Measurements from ENCODE around the gene PRRX2.

PRRX2 gene

DNA sequence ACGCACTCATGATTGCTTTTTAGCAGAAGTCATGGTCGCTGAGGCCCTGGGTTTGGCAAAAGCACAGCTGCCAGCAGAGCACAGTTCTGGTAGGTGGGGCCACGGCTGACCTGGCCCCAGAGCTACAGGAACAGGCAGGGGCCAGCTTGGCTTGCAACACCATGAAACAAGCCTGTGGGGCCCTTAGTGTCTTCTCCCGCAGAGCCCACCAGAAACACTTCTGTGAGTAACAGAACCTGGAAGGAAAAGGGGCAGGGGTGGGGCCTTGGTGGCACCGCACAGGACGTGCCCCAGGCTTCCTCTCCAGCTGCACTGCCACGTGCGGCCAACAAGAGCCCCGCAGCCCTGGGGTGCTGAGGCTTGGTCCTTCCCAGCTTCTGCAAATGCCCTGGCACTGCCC is 28.3 kb upstream of the PRRX2 start:
- no peak for DNase-seq

DNA sequence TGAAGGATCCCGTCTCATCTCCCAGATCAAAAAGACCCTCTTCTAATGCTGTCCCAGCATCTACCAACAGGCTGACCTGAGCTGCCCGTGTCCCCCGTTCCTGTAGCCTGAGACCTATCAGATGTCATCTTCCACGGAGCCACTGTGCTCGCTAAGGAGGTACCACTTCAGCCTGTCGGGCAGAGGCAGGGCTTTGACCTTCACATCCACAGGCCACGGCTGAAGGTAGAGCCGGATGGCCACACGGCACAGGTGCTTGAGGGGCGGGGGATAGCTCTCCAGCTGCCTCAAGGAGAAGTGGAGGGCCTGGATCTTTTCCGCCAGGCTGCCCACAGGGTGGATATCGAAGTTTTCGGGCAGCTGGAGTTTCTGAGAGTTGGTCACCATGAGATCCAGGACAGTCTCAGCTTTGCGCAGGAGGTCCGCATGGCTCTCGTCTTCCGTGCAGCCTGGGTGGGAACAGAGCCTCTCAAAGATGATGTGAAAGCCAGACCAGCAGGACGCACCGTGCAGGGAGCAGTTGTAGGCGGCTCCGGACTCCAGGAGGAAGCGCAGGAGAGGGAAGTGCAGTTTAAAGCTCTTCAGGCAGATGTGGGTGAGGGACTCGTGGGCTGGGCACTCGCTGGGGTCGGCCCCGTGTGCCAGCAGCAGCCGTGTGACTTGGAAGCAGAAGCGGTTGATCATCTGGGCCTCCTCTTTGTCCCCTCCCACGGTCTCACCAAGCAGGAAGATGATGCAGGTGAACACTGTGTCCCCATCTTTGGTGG is 27.6 kb upstream of the PRRX2 start:
- DNase-seq: no peak

DNA sequence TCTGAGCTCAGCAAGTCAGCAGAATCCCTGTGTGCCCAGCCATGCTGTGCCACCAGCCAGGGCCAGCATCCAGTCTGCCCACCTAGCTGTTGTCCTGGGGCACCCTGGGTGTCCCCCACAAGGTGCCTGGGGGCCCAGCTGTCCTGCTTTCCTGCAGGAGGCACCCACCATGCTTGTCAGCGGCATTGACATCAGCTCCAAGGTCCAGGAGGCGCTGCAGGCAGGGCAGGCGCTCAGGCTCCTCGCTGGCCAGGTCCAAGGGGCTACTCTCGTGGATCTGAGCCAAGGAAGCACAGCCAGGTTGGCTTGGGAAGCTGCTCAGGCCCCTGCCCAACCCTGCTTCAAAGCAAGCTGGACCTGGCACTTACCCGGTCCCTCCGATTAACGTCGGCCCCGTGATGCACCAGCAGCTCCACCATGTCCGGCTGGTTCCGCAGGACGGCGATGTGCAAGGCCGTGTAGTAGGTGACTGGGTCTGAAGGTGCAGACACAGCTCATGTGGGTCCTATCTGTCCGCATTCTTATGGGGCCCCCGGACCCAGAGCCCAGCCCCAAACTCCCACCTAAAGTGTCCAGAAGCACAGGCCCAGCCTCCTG is 26.3 kb upstream of the PRRX2 start:
- DNase-seq: no peak

DNA sequence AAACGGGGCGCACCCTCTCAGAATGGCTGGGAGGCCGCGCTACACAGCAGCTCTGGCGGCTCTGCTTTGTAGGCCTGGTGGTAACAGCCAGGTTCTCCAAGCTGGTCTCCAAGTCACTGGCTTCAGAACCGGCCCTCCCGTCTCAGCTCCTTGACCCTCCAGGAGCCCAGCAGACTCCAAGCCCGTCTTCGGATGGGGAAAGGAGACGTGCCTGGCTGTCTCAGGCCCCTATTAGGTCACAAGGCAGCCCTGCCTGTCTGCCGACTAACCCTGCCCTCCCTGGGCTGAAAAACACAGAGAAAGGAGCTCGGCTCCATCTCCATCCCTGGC is 25.7 kb upstream of the PRRX2 start:
- DNase-seq: no peak

DNA sequence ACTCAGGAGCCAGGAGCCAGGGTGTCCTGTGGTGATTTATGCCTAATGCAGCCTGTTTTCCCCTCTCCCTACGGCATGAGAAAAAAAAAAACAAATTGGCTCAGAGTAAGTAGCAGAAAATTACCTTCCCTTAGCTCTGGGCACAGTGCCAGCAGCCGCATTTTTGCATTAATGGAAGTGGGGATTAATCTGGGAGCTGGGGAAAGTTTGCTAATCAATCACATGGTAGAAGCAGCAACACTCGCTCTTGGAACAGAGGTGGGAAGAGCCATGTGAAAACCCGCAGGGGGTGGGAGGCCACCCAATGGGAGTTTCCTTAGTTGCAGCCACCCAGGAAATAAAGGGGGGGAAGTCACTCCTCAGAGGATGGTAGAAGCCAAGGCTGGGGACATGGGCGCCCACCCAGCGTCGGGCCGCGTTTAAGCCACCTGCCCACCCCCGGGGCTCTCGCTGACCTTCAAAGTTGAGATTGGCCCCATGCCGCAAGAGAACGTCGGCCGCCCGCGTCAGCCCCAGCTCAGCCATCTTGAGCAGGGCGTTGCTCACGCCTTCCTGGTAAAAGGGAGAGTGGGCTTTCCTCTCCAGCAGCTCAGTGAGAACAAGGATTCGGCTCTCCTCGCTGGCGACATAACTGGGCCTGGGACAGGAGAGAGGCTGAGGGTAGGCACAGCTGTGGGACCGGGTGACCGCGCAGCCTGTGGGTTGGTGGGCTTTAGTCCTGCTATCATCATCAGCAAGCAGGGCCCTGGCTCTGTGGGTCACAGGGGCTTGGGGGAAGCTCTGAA is 25.2 kb upstream of the PRRX2 start:
- DNase-seq: no peak

DNA sequence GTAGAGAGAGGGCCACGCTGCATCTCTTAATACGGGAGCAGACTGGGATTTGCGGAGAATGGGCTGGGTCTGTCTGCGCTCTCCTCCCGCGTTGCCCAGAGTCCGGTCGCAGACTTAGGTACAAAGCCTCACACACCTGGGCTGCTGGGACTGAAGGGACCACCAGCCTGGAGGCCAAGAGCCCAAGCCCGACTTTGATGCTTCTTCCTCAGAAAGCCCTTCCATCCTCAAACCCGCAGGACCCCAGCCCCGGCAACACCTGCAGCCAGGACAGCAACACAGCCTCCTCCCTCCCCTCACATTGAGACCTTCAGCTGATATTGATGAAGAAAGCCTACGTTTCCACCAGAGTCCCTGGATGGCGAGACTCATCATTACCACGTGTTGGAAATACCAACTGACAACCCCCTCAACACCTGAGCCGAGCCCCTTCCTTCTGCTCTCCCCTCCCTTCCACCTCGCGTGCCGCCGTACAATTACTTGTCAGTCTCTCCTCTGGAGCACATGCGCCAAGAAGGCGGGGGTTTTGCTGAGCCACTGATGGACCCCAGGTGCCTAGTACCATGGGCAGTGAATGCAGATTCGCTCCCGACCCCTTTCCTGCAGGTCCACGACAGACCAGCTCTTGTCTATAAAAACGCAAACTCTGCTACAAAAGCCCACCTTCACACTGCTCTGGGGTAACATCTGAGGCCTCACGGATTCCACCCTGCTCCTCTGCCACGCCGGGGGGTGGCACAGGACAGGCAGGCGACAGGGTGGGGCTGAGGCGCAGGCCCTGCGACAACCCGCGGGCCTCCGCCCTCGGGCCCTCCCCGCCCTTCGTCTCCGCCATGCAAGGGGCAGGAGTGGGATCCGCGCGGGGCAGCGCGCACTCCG is 24.3 kb upstream of the PRRX2 start:
- peak; percentile 28 for DNase-seq

DNA sequence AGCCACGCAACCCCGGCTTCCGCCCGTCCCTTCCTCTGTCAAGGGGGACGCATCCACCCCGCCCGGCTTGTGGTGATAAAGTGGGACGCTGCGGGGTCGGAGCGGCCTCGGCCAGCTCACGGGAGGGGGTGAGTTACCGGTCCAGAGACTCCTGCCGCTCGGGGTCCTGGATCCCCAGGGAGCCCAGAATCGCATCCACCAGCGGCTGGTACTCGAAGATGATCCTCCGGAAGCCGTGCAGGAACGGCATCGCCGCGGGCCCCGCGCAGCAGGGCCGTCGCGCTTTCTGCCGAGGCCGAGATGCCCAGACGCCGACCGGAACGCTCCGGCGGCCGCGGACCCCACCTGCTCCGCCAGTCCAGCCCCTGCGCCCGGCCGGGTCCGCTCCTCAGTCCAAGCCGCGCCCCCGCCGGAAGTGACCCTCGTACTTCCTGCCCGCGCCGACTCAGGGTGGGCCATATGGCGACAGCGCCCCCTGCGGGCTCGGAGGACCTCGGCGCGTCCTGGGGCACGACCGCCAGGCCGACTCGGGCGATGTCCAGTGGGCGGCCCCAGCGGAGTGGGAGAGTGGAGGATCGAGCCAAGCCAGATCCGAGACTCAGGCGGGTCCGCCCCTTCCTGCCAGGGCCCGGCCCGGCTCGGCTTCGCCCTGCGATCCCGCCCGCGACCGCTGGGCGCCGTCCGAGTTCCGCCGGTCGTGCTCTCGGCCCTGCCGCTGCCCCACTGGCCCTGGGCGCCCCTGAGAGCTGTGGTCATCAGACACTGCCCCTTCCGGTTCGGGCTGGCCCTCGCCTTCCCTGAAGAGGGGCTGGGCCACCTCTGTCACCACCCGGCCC is 23.5 kb upstream of the PRRX2 start, which contains the start of gene ASB6:
Gene ASB6 (minus strand): TSS at position 402 of the 836 bp plus-strand sequence. CDS start 152 bp downstream, at position 250.
- DNase-seq: peak; percentile 91

DNA sequence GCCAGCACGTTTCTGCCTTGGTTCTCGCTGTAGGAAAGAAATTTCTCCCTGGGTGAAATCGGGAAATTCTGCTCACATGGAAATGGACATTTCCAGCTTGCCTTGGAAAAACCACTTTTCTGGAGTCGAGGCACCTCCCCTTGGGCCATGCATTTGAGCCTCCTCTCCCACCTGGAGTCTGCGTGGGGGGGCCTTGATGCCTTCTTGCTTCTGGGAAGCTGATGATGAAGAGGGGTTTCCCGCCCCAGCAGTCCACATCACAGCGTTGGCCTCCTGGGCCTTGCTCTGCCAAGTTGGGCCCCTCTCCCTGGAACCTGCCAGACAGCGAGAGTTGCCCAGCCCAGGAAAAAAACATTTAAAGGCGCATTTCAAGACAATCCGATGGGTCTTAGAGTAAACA is 21.7 kb upstream of the PRRX2 start:
- DNase-seq: no peak

DNA sequence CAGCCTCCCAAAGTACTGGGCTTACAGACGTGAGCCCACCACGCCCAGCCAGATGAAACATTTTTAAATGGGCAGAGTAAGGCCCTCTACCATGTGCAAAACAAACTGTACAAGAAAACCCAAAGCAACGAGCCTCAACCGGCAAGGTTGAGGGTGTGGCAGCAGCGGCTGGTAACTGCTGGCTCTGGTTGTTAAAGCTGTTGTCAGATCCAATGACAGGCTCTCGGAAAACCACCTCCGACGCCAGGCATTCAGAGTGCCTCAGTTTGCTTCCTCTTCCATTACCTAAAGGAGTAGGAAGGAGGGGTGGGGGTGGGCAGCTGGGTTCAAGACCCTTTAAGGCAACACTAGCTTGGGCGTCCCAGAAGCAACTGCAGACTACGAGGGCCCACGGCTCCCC is 21.1 kb upstream of the PRRX2 start:
- DNase-seq: no peak

DNA sequence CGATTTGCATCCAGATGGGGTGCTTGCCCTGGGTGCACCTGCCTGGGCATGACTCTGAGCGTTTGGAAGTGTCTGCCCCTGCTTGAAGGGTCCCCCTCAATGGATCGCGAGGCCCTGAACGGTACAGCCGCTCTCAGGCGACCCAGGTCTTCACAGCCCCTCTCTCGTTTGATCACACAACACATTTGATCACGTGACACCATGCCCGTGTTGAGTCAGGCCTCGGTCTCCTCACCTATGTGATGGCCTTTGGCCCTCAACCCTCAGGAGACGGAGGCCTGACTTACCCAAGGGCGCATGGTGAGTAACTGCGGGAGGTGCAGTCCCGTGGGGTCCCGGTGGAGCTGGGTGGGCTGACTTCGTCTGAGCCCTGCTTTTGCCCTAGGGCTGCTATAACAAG is 20.5 kb upstream of the PRRX2 start:
- no peak for DNase-seq

DNA sequence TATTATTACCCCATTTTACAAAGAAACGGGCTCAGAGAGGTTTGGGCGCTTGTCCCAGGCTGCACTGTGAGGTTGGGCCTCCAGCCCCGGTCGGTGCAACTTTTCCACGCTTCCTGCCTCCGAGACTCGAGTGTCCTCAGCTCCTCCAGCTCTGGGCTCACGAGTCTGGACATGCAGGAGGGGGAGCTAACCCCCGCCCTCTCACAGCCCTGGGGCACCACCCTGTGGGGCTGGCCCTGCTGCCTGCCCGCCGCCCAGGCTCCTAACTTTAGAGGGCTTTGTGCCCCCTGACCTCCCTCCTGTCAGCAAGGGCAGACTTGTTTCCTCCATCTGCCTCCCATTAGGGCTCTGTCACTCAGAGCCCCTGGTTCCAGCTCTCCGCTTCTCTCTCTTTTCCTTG is 19.2 kb upstream of the PRRX2 start:
- no peak for DNase-seq

DNA sequence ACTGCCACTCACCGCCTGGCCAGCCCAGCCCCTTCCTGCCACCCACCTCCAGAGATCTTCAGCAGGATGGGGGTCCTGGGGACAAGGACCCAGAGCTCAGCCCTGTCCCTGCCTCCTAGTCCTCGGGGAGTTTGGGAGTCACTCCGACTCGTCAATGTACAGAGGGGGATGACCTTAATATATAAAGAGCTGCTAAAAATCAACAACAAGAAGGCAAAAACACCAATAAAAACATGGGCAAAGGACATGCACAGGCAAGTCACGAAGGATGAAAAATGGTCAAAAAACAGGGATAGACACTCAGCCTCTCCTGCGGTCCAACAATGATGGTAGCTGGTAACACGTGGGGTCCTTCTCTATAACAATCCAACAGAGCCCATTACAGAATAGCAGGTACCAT is 18.8 kb upstream of the PRRX2 start:
- DNase-seq: no peak

DNA sequence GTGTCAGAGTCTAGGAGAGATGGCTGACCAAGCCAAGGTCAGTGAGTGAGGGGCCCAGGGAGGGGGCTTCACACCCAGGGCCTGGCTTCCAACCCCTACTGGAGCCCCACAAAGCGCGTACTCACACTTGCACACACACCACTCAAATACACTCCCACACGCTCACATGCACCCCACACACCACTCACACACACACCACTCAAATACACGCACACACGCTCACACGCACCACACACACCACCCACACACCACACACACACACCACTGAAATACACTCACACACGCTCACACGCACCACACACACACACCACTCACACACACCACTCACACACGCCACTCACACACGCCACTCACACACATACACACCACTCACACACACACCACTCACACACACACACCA is 17.8 kb upstream of the PRRX2 start:
- no peak for DNase-seq

DNA sequence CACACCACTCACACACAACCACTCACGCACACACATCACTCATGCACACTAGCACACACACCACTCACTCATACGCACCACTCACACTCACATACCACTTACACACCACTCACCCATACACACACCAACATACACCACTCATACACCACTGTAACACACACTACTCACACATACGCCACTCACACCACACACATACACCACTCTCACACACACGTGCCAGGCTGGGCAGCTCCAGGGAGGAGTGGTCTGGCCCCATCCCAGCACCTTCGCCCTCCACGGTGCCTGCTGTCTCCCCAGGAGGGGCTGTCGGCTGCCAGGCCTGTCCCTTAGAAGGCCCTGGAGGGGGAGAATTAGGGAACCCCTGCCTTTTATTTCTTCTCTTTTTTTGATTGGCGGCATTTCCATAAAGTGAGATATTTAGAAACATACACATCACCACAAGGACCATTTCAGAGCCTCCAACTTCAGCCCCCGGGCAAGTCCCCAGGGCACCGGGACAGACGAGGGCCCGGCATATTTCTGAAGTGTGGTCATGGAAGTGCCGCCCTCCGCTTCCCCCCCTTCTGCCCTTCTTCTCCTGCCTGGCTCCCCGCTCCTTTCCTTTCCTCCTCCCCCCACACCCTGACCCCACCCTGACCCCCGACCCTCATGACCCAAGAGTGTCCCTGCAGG is 17.2 kb upstream of the PRRX2 start:
- DNase-seq: no peak

DNA sequence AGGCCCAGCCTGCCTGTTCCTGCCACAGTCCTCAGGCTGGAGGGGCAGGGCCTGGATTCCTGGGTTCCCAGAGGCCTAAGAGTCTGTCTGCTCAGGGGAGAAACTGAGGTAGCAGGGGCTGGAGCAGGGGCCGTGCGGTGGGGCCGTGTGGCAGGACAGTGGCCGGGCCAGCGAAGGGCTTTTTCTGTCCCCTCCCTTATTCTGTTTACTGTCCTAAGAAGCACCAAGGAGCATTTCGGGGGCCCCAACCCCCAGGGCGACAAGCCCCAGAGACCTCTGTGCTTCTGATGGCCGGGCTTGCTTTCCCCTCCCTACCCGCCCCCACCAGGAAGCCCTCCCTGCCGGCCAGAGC is 16.7 kb upstream of the PRRX2 start:
- DNase-seq: no peak

DNA sequence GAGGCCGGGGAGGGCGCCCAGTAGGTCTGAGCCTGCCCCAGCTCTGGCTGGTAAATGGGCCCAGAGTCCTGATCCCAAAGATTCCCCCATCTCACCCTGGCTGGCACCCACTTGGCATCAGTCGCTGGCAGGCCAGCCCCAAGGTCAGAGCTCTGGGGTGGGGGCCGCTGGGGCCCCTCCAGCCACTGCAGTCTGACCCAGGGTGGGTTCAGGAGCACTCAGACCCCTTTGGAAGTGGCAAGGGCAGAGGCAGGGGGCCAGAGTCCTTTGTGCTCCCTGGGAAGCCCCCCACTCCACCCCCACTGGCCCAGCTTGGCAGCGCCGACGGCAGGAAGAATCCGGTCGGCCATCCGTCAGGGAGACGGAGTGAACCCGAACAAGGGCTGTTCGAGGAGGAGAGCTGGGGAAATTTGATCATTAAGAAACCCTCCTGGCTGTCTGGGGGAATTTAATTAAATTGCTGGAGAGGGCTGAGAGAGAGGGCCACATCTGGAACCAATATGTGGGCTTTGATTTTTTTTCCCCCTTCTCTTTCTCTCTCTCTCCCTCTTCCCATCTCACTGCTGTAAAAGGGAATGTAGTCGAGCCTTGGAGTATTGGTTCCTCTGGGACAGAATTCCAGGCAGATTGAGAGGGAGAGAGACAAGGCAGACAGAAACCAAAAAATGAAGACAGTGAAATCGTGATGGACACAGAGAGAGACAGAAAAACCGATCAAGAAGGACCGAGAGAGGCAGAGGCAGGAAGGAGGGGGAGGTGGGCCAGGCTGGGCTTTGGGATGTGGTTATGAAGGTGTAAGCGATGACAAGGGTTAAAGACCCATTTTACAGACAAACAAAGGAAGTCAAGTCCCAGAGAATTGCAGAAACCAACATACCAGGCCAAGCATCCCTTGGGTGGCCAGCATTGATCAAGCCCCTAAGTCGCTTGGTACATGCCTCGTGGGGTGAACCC is 15.4 kb upstream of the PRRX2 start:
- no peak for DNase-seq

DNA sequence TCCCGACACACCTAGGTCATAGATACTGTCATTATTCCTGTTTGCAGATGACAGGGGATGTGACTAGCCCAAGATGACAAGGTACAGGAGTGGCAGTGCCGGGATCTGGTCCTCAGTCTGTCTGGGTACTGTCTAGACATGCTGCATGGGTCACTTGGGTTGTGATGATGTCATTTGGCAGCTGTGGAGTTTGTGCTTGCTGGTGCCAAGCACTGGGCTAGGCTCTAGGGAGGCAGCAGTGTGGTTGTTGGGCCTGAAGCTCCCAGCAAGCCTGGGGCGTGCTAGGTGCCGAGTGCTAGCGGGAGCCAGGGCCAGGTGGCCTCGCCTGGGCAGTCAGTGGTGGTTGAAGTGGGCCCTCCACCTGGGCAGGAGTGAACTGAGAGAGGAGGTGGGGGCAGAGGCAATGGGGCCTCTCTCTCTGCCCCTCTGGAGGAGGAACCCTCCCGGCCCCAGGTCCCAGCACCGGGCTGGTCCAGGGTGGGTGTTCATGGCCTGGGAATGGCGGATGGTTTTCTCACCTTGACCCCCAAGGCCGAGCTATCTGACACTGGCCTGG is 14.7 kb upstream of the PRRX2 start:
- no peak for DNase-seq

DNA sequence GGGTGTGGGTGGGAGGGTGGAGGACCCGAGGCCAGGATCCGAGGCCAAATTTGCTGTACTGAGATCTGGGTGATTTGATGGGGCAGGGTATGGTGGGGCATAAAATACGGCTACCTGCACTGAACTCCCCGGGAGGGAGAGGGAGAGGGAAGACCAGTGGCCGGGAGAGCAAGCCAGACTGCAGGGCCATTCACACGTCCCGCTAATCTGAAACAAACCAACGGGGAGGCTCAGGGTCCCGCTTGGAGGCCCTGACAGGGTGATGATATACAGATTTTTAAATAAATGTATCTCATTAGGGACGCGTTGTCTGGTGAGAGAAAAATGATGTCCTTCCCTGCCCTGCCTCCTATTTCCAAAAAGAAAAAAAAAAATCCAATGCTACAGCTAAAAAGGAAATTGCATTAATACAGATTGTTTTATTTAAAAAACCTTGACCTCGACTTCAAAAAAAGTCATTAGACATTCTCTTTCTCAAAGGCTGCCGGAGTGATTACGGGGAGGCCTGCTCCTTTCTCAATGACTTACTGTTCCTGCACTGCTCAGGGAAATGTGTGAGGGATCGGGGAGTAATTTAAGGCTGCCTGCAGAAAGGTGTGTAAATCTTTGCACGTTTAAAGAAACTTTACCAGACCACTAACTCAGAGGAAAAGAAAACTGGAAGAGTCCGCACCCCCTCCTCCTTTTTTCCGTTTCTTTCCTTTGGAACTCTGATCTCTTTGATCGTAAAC is 11.5 kb upstream of the PRRX2 start:
- no peak for DNase-seq

DNA sequence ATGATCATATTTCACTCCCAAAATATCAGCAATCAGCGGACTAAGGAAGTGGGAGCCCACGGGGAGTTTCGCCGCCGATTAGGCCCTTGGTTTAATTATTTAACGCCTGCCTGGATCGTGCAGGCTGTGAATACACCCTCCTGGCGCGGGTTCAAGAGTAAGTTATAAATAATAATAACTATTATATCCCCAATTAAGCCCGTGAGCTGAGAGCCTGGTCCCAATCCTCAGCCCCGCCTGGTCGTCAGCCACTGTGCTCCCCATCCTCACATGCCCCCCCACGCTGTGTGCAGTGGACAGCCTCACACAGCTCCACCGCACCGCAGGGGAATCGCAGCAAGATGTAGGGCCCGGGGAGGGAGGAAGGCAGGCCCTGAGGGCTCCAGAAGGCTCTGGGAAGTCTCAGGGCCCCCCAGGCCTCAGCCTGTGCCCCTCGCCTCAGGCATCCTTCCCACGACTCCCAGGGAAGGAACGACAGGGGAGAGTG is 10.8 kb upstream of the PRRX2 start:
- DNase-seq: no peak
